NB4 (cell line): ENCODE measurements around the gene BLCAP.

Experiments
- MYC ChIP-seq: IDR thresholded peaks from 2 replicates; pipeline ENCODE4 v1.6.1; 2011; ENCODE audit warnings: low read depth, low read length
- POLR2A ChIP-seq: IDR thresholded peaks from 2 replicates; pipeline ENCODE4 v1.6.1; 2011; ENCODE audit warnings: mild to moderate bottlenecking; ENCODE audit not compliant: insufficient read length; ENCODE audit errors: extremely low read depth
- TF ChIP-seq, protein P1 (sequence below): IDR thresholded peaks from one replicate; pipeline ENCODE4 v1.5.1; 2012; ENCODE audit warnings: low read depth, low read length
- TF ChIP-seq, protein P2 (sequence below): IDR thresholded peaks from 2 replicates; pipeline ENCODE4 v1.6.1; 2011; ENCODE audit warnings: low read depth, low read length

DNA sequence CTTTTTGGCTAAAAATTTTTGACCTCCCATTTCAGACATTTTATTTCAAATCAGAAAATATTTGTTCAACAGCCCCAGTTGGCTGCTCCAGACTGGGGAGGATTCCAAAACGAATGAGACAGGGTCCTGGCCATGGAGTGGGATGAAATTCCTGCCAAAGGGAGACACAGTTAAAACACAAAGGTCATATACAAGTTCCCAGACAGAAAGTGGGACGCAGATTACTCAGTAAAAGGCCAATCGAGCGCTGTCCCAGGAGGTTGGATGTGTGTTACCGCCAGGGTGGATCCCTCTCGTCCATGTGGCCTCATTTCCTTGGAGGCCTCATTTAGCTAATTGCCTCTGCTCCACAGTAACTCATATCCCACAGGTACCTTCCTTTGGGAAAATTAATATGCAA is 48.4 kb downstream of the BLCAP start:
- TF ChIP-seq, protein P1, sequence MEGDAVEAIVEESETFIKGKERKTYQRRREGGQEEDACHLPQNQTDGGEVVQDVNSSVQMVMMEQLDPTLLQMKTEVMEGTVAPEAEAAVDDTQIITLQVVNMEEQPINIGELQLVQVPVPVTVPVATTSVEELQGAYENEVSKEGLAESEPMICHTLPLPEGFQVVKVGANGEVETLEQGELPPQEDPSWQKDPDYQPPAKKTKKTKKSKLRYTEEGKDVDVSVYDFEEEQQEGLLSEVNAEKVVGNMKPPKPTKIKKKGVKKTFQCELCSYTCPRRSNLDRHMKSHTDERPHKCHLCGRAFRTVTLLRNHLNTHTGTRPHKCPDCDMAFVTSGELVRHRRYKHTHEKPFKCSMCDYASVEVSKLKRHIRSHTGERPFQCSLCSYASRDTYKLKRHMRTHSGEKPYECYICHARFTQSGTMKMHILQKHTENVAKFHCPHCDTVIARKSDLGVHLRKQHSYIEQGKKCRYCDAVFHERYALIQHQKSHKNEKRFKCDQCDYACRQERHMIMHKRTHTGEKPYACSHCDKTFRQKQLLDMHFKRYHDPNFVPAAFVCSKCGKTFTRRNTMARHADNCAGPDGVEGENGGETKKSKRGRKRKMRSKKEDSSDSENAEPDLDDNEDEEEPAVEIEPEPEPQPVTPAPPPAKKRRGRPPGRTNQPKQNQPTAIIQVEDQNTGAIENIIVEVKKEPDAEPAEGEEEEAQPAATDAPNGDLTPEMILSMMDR, result no peak
- TF ChIP-seq POLR2A, result no peak
- no peak for TF ChIP-seq MYC
- TF ChIP-seq, protein P2, sequence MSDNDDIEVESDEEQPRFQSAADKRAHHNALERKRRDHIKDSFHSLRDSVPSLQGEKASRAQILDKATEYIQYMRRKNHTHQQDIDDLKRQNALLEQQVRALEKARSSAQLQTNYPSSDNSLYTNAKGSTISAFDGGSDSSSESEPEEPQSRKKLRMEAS, result no peak
